NB4 (cell line): ENCODE measurements around the gene DYSF.

Experiments used
- POLR2A ChIP-seq: IDR thresholded peaks from 2 replicates; pipeline ENCODE4 v1.6.1; 2011; ENCODE audit warnings: mild to moderate bottlenecking; ENCODE audit not compliant: insufficient read length; ENCODE audit errors: extremely low read depth
- TF ChIP-seq, protein P1 (sequence below): IDR thresholded peaks from one replicate; pipeline ENCODE4 v1.5.1; 2012; ENCODE audit warnings: low read depth, low read length
- TF ChIP-seq, protein P2 (sequence below): IDR thresholded peaks from 2 replicates; pipeline ENCODE4 v1.6.1; 2011; ENCODE audit warnings: low read depth, low read length

DNA sequence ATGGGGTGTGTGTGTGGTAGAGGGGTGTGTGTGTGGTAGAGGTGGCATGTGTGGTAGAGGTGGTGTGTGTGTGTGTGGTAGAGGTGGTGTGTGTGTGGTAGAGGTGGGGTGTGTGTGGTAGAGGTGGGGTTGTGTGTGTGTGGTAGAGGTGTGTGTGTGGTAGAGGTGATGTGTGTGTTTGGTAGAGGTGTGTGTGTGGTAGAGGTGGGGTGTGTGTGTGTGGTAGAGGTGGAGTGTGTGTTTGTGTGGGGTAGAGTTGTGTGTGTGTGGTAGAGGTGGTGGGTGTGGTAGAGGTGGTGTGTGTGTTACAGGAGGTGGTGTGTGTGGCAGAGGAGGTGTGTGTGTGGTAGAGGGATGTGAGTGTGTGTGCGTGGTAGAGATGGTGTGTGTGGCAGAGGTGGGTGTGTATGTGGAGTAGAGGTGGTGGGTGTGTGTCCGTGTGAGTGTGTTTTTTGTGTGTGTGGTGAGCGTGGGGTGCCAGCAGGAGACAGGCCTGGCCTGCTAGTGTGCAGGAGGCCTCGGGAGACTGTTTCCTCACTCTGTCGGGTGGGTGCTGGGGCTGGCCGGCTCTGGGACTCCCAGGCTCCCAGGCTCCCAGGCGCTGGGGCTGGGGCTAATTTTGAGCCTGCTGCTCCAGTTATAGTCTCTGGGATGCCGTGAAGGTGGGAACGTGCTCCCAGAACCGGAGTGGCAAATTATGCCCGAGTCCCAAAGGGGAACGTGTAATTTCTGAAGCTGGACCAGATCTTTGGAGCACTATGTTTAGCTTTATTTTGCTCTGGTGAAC lies 165.2 kb downstream of the DYSF start:
- TF ChIP-seq, protein P1, sequence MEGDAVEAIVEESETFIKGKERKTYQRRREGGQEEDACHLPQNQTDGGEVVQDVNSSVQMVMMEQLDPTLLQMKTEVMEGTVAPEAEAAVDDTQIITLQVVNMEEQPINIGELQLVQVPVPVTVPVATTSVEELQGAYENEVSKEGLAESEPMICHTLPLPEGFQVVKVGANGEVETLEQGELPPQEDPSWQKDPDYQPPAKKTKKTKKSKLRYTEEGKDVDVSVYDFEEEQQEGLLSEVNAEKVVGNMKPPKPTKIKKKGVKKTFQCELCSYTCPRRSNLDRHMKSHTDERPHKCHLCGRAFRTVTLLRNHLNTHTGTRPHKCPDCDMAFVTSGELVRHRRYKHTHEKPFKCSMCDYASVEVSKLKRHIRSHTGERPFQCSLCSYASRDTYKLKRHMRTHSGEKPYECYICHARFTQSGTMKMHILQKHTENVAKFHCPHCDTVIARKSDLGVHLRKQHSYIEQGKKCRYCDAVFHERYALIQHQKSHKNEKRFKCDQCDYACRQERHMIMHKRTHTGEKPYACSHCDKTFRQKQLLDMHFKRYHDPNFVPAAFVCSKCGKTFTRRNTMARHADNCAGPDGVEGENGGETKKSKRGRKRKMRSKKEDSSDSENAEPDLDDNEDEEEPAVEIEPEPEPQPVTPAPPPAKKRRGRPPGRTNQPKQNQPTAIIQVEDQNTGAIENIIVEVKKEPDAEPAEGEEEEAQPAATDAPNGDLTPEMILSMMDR = no peak
- TF ChIP-seq POLR2A = no peak
- TF ChIP-seq, protein P2, sequence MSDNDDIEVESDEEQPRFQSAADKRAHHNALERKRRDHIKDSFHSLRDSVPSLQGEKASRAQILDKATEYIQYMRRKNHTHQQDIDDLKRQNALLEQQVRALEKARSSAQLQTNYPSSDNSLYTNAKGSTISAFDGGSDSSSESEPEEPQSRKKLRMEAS = no peak
